Endometrial microvascular endothelial cells (primary cell): ENCODE measurements around the gene TXNDC16. TPM values are rescaled to one million over a fixed set of nuclear protein-coding genes. Genes with fewer than 3 reads are reported as not detected.

Experiments
- in situ Hi-C: cut with HindIII; loops from 2 replicates; pipeline ENCODE4 v1.10.0; 2017; ENCODE audit warnings: low sequenced_read_pairs, low pct_unique_long_range_greater_than_20kb; ENCODE audit errors: inconsistent ontology term
- total RNA-seq: library from RNA; depleted of rRNA; stranded (reverse); fragments of >200 nt; gene quantifications from one replicate; pipeline ENCODE4 v1.2.3, GENCODE V29; 2015; ENCODE audit errors: inconsistent ontology term

The TXNDC16 gene
- total RNA-seq, 1 donor from 2014 or later: 2.5 TPM

DNA sequence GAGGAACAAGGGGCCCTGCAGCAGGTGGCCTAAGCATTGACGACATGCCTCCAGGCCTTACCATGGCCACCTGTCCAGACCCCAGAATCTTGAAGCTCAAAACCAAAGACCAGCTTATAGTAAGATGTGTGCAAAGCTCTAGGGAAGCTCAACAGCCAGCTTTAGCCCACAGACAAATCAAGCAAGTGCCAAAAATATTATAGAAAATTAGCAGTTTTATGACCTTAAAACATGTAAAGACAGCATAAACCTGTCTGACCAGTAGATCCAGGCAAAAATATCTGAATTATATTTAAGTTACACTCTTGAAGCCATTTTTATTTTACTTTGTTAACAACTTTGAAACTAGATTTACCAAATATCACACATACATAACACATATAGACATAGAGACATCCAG lies 90.6 kb downstream of the TXNDC16 start:
- in situ Hi-C loops: no loop called here

- in situ Hi-C loops: no loop called here
Observed at GRCh38 chr14:52458721-52459085, 93.6 kb downstream of the TXNDC16 start.

DNA sequence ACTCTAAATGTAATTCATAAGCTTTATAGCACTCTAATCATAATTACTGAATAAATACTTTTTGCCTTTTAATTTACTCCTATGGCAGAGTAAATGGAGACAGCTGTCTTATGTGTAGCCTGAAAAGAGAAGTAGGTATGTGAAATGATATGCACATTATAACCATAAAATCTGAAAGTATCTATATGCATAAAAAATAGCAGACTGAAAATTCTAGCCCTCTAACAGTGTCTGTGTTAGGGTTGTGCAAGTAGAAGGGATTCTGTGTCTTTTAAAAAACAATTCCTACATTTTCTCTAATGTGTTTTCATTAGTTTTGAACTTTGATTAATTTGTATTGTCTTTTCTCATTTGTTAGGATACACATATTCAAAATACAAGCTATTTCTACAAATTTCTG lies 94.9 kb downstream of the TXNDC16 start:
- in situ Hi-C loops: no loop called here

DNA sequence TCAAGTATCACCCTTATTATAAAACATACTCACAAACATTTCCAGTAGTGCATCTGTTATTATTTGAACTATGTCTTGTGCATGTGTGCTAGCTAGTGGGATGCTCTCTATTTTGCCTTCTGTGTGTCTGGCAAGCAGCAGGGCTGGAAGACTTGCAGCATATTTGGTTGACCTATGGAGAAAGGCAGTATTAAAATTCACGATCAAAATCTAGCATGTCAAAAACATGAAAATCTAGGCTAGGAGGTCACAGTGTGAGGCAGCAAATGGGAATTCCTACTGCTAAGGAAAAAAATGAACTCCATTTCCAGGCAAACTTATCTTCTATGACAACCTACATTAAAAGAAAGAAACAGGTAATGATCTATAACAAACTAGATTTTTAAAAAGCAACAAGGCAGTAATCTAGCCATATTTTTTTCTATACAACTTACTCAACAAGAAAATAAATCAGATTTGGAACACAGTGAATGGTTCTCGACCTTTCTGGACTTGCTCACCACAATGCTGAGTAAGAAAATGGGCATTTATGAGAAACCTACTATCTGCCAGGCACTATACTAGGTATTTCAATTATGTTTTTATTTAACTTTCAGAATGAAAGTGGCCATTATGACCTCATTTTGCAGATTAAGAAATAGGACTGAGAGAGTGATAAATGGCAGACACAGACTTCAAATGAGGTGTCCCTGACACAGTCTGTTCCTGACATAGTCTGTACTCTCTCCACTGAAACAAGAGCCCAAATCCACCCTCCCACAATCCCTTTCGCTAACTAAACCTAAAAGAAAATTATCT lies 96.8 kb downstream of the TXNDC16 start:
- in situ Hi-C loops: no loop called here

- in situ Hi-C loops: no loop called here
Observed at GRCh38 chr14:52447236-52447635, 105.1 kb downstream of the TXNDC16 start.

DNA sequence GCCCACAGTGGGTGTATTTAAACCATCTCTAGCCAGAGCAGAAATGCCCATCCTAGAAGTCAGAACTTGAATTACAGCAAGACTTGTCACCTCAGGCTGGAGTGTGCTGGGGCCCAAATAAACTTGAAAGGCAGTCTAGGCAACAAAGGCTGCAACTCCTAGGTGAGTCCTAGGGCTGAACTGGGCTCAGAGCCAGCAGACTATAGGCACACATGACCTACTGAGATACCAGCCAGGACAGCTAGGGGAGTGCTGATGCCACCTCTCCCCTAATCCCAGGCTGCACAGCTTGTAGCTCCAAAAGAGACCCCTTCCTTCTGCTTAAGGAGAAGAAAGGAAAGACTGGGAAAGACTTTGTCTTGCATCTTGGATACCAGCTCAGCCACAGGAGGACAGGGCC lies 106.0 kb downstream of the TXNDC16 start:
- in situ Hi-C loops: no loop called here

DNA sequence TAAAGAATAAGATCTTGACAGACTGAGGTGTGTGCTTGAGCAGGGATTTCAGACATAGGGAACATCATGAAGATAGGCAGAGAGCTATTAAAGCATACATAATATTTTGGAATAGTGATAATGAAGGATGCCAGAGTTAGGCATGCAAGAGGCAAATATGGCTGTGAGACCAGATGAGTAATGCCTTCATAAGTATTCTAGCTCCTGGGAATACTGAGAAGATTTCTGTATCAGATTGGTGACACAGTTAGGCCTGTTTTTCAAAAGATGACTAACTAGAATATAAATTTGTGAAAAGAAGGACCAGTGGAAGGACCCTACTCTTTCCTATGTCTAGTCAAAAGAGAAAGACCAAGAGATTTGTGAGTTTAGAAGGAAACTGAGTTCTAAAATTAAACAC lies 108.8 kb downstream of the TXNDC16 start:
- in situ Hi-C loops: no loop called here

GRCh38 chr14:52442602-52443001 lies 109.7 kb downstream of the TXNDC16 start:
- in situ Hi-C loops: no loop called here

DNA sequence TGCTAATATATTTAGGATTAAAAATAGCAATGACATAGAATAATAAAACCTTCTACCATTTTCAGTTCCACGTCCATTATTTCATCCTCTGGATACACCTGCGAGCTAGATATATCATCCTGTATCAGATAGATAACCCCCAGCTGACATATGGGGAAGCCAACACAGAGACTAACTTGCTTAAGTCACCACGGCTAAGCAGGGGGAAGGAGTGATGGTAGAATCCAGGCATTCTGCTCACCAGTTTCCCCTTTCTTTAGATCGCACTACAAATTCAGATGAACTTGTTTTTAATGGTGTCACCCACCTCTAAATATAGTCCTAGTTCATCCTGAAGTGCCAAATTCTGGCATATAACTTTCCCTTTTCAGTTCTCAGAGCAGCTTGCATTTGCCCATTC lies 110.1 kb downstream of the TXNDC16 start:
- in situ Hi-C loops: no loop called here

DNA sequence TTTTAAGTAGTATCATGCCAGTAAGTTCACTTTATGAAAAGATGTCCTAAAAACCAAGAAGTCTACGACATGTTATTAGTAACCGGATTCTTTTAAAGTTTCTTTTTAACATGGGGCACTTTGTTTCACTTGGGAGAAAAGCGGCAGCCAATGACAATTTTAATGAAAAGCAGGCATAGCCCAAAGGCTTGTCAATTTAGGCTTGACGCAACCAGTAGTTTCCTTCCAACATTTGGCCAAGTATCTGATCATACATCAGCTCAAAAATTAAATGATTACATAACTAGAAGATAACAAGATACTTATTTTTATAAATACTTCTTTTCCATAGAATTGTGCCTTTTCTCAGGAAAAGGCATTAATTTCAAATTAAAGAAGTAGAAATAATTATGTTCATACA lies 112.8 kb downstream of the TXNDC16 start:
- in situ Hi-C loops: no loop called here

DNA sequence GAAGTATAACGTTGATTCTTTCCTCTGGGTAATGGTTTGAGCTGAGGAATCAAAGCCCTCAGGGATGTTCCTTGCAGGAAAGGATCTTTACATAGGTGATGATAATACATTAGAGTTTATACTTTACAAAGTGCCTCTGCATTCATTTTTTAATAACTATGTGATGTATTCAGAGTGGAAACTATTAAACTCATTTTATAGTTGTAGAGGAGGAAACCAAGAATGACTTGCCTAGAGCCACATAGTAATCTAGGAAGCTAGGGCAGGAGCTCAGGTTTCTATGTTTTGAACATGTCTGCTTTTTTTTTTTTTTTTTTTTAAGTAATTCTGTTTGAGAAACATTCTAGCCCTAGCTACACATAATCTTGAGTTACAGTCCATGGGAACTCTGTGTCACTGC lies 117.3 kb downstream of the TXNDC16 start:
- in situ Hi-C loops: no loop called here

- in situ Hi-C loops: no loop called here
Observed at GRCh38 chr14:52430474-52430873, 121.8 kb downstream of the TXNDC16 start.

DNA sequence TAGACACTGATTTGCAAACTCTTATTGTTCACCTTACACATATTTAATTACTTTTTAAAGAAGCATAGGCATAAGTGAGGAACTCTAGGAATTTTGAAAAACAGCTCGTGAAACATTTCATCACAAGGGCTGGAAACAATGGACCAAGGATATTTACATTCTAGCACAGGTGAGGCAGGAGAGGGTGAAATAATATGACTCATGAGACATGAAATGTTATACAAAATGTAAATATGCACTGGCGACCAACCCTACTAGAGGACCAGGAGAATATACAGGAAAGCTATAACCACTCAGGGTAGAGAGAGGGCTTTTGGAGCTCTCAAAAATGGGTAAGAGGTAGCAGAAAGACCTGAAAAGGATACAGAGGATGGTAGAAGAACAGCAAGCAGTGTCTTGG lies 122.9 kb downstream of the TXNDC16 start:
- in situ Hi-C loops: no loop called here

DNA sequence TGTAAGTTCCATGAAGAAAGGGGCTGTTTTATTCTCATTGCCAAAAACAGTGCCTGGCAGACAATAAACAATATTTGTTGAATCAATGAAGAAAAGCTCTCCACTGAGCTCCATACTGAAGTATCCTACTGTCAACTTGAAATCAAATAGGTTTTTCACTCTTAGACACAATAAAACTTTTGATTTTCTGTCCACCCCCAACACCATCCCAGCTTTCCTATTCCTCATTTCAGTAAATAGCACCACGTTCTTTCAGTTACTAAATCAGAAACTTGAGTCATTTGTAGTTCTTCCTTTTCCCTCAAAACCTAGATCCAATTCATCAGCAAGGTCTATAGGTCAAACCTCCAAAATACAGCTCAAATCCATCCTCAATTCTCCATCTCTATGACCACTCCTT lies 124.8 kb downstream of the TXNDC16 start:
- in situ Hi-C loops: no loop called here

GRCh38 chr14:52422650-52423356 lies 129.5 kb downstream of the TXNDC16 start:
- in situ Hi-C loops: no loop called here

DNA sequence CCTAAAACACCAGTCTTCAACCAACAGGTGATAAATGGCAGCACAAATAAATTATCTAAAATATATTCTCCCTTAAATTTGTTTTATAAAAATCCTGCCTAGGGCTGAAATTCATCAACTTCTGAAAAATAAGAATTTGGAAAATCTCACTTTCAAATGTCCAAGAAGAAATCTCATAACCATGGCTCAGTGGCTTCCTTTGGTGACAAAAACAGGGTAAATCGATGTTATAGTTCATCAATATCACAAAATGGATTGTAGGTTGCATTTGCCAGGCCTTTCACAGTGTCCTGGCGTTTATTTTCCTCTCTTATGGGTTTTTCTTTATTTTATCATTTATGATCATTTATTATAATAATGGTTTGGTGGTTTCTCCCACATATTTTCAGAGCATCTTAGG lies 135.2 kb downstream of the TXNDC16 start:
- in situ Hi-C loops: no loop called here

- in situ Hi-C loops: no loop called here
Observed at GRCh38 chr14:52413729-52414408, 138.4 kb downstream of the TXNDC16 start.

GRCh38 chr14:52412426-52412825 lies 139.9 kb downstream of the TXNDC16 start:
- in situ Hi-C loops: no loop called here

DNA sequence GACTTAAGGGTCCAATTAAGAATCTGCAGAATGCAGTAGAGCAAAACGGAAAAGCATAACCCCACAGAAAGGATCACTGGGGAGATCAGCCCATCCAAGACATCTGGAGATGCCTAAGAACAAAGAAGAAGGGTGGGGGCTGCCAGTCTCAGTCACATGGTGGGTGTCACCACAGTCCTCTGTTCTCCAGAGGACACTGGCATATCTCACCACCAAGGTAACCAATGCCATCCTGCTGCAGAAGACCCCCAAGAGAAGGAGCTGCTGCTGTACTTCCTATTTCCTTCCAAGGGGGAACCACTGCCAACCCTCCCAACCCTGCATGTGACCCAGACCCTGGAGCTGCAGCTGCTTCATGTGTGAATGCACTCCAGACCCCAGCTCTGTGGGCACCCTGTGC lies 147.0 kb downstream of the TXNDC16 start:
- in situ Hi-C loops: no loop called here
